Esophagus squamous epithelium (tissue), 4 donors: ENCODE data around the gene NKG7.

ENCODE experiments used
- CTCF ChIP-seq, 6 experiments: fragments of 450-650 bp in 4 of 6; fragments of 200-600 bp in 2 of 6; sonication (generic) in 2 of 6; IDR thresholded peaks; one replicate each; pipeline ENCODE4 v1.5.1; 2016 to 2019; ENCODE audit warnings: antibody characterized with exemption in 6 of 6, mild to moderate bottlenecking in 4 of 6, moderate library complexity in 4 of 6
- POLR2A ChIP-seq, 4 donors: fragments of 450-650 bp; IDR thresholded peaks; one replicate each; pipeline ENCODE4 v1.6.1; 2017; ENCODE audit warnings: antibody characterized with exemption in 4 of 4, mild to moderate bottlenecking in 4 of 4, moderate library complexity in 3 of 4

GRCh38 chr19:51389143-51389542 lies 16.7 kb upstream of the NKG7 start:
- TF ChIP-seq CTCF (IDR thresholded peaks at IDR 0.05) (no peak), POLR2A (IDR thresholded peaks at IDR 0.05) (no peak)
